ENCODE measurements around the gene ST6GALNAC1. TPM values are rescaled to one million over a fixed set of nuclear protein-coding genes. Genes with fewer than 3 reads are reported as not detected.

The ST6GALNAC1 gene
- total and polyA plus RNA-seq, 4 donors, result 13.9 to 24.9 (median 20.9) TPM

DNA sequence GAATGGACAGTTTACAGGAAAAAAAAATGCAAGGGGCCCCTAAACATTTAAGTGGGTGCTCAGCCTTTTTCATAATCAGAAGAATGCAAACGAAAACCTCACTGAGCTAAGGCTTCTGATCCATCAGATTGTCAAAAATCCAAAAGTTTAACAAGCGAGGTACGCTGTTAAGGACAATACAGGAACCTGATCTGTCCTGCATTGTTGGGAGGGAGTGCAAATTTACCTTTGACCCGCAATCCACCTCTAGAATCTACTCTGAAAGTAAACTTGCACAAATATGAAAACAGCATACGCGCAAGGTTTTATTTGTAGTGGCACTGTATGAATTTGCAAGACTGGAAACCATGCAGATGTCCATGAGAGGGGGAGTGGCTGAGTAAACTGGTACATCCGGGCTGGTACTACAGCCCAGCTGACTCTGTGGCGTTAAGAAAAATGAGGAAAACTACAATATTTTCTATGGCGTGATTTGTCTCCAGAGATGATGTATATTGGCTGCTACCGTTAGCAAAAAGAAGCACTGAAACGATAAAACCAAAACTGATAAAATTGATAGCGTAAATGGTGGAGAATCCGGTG lies 28.8 kb upstream of the ST6GALNAC1 start:
- TF ChIP-seq, protein P1, sequence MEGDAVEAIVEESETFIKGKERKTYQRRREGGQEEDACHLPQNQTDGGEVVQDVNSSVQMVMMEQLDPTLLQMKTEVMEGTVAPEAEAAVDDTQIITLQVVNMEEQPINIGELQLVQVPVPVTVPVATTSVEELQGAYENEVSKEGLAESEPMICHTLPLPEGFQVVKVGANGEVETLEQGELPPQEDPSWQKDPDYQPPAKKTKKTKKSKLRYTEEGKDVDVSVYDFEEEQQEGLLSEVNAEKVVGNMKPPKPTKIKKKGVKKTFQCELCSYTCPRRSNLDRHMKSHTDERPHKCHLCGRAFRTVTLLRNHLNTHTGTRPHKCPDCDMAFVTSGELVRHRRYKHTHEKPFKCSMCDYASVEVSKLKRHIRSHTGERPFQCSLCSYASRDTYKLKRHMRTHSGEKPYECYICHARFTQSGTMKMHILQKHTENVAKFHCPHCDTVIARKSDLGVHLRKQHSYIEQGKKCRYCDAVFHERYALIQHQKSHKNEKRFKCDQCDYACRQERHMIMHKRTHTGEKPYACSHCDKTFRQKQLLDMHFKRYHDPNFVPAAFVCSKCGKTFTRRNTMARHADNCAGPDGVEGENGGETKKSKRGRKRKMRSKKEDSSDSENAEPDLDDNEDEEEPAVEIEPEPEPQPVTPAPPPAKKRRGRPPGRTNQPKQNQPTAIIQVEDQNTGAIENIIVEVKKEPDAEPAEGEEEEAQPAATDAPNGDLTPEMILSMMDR (IDR thresholded peaks at IDR 0.05; ENCODE audit: control extremely low read depth, extremely low read depth), result no peak
- no peaks in the 10 kb centered on the region for H3K9me3 ChIP-seq (ENCODE audit: control insufficient read depth in 4 of 4, insufficient read depth in 3 of 4, low read length in 3 of 4)
- H3K27ac ChIP-seq (ENCODE audit: low read depth in 1 of 2, low read length in 1 of 2), result peak overlapping the region; percentile 68 to 83
- H3K27me3 ChIP-seq (ENCODE audit: control insufficient read depth in 3 of 3, insufficient read depth in 3 of 3, low read length in 2 of 3), result no peaks in the 10 kb centered on the region
- peaks cover 0 to 18% (median 8%) of the 10 kb centered on the region in 5 donors for H3K4me1 ChIP-seq (ENCODE audit: control insufficient read depth in 5 of 5, insufficient read depth in 5 of 5, low read length in 5 of 5)
- H3K4me3 ChIP-seq, result peak overlapping the region; percentile 12
- peak overlapping the region; percentile 74 to 95 for H3K9ac ChIP-seq (ENCODE audit: insufficient read depth in 1 of 2, low read length in 2 of 2)
- DNase-seq (peak in 1 of 3 donors; percentile 56), ATAC-seq (ENCODE audit: insufficient read depth, low FRiP score) (no peak)
- H3K36me3 ChIP-seq (ENCODE audit: control insufficient read depth in 4 of 4, insufficient read depth in 4 of 4, low read length in 4 of 4), result peaks cover 0 to 10% (median 0%) of the 10 kb centered on the region in 4 donors
- 39 to 50% methylated on average over 13 of the region's 13 CpGs for WGBS, 2 donors

DNA sequence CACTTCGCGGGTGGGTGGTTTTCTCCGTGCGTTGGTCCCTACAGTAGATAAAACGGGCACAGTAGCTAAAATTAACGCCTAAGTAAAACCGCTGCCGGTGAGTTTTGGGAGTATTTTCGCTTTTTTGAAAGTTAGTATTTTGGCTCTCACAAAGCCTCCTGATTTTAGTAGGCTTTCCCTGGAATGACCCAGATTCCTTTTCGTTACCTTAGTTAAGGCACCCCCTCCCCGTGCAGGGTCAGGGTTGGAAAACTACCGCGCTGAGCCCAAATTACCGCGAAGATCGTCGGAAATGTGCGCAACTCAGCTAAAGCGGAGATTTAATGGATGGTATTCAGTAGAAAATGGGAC lies 28.3 kb upstream of the ST6GALNAC1 start:
- WGBS, 2 donors, result 0% methylated on average over 19 of the region's 19 CpGs
- DNase-seq (no peak), ATAC-seq (ENCODE audit: insufficient read depth, low FRiP score) (no peak)
- Histone ChIP-seq H3K27me3 (ENCODE audit: control insufficient read depth in 3 of 3, insufficient read depth in 3 of 3, low read length in 2 of 3) (no peaks in the 10 kb centered on the region), H3K4me1 (ENCODE audit: control insufficient read depth in 5 of 5, insufficient read depth in 5 of 5, low read length in 5 of 5) (peaks cover 0 to 18% (median 8%) of the 10 kb centered on the region in 5 donors), H3K27ac (ENCODE audit: low read depth in 1 of 2, low read length in 1 of 2) (peak overlapping the region; percentile 68 to 83), H3K36me3 (ENCODE audit: control insufficient read depth in 4 of 4, insufficient read depth in 4 of 4, low read length in 4 of 4) (peaks cover 0 to 10% (median 0%) of the 10 kb centered on the region in 4 donors), H3K4me3 (peak overlapping the region; percentile 12), H3K9ac (ENCODE audit: insufficient read depth in 1 of 2, low read length in 2 of 2) (peak overlapping the region; percentile 74 to 95), H3K9me3 (ENCODE audit: control insufficient read depth in 4 of 4, insufficient read depth in 3 of 4, low read length in 3 of 4) (no peaks in the 10 kb centered on the region)
- TF ChIP-seq, protein P1 (IDR thresholded peaks at IDR 0.05; ENCODE audit: control extremely low read depth, extremely low read depth), result no peak

DNA sequence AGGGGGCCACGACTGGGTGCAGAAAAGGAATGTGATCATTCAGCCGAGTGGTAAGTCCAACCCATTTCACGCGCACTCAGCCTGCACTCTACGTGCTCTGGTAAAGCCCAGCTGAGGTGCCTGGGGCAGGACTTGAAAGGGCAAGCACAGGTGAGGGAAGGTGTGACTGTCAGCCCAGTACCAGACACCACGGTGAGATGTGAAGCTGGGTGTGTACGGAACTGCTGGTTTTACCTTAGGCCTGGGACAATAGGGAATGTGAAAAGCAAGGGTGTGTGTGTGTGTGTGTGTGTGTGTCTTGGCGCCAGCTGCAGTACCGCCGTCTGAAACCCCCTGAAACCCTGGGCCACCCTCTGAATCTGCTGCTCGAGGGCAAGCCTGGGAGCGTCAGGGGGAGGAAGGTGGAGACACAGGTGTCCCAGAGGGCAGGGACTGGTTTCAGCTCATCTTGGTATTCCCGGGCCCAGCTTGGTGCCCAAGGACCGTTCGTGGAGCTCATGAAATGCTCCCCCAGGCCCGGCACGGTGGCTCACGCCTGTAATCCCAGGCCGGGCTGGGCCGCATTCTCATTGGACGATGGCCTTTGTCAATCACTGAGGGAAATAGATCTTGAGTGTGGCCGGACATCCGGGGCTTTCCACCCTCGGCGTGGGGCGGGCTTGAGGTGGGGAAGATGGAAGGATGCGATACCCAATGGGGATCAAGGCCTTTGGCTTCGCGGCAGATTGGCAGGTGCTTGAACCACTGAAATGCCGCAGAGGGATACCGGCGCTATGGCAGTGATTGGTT lies 27.8 kb upstream of the ST6GALNAC1 start:
- Histone ChIP-seq H3K4me3 (peak overlapping the region; percentile 15), H3K27ac (ENCODE audit: low read depth in 1 of 2, low read length in 1 of 2) (peak overlapping the region; percentile 74 to 87)
- WGBS, 2 donors, result 15 to 23% methylated on average over 32 of the region's 32 CpGs

More for the DNA sequence above, 27.8 kb upstream of the ST6GALNAC1 start:
- H3K4me1 ChIP-seq (ENCODE audit: control insufficient read depth in 5 of 5, insufficient read depth in 5 of 5, low read length in 5 of 5), result peaks cover 0 to 18% (median 8%) of the 10 kb centered on the region in 5 donors
- H3K9me3 ChIP-seq (ENCODE audit: control insufficient read depth in 4 of 4, insufficient read depth in 3 of 4, low read length in 3 of 4), result no peaks in the 10 kb centered on the region
- peak; percentile 100 for DNase-seq
- ATAC-seq (ENCODE audit: insufficient read depth, low FRiP score), result peak; percentile 98
- H3K36me3 ChIP-seq (ENCODE audit: control insufficient read depth in 4 of 4, insufficient read depth in 4 of 4, low read length in 4 of 4), result peaks cover 0 to 10% (median 0%) of the 10 kb centered on the region in 4 donors
- H3K27me3 ChIP-seq (ENCODE audit: control insufficient read depth in 3 of 3, insufficient read depth in 3 of 3, low read length in 2 of 3), result no peaks in the 10 kb centered on the region
- TF ChIP-seq, protein P1 (IDR thresholded peaks at IDR 0.05; ENCODE audit: control extremely low read depth, extremely low read depth), result no peak
- peak overlapping the region; percentile 17 to 95 for H3K9ac ChIP-seq (ENCODE audit: insufficient read depth in 1 of 2, low read length in 2 of 2)
